ENCODE results near the gene ADAP1. TPM values are rescaled to one million over a fixed set of nuclear protein-coding genes. Genes with fewer than 3 reads are reported as not detected.
"Not testable (repeated sequence)": the region's sequence is repeated elsewhere in the genome, so short reads cannot be mapped to it uniquely, and the experiment has no call there.

Gene ADAP1
- total and polyA plus RNA-seq, 11 donors = 3.1 to 16.5 (median 12.0) TPM

DNA sequence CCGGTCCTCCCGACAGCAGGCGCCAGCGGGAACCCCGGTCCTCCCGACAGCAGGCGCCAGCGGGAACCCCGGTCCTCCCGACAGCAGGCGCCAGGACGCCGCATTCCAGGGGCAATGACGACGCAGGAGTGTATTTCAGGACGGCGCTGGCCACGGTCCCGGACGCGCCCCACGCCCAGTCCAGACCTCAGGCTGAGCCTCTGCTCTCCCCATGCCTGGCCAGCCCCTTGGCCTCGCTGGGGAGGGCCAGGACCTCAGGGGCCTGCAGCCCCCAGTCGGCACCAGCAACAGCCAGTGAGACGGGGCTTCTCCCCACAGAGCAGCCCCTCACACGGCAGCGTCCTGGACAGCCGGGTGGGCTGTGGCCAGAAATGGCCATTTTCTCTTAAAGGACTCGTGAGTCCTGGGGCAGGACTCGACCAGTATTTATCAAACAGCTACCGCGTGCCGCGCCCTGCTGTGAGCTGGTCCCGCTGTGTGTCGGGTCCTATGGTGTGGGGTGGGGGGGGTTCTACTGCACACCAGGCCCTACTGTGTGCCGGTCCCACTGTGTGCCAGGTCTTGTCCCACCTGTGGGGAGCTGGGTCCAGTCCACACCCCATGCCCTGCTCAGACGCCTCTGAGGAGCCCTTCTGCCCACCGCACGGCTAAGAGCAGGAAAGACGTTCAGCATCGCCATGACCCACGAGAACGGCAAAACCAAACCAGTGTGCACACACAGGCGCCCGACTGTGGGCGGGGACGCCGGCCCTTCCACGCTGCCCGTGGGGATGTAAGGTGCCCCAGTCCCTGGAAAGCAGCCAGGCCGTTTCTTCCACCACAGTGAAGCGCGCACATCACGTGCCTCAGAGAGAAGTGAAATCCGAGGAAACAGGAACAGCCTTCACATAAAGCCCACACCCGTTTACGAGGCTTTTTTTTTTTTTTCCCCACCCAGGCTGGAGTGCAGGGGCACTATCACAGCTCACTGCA, 44.8 kb downstream of the ADAP1 start:
- peak overlapping the region in 10 of 12 donors; percentile 8 to 54 (median 36) for H3K4me3 ChIP-seq
- peaks cover 0 to 29% (median 3%) of the 10 kb centered on the region in 12 donors for H3K4me1 ChIP-seq
- peak overlapping the region in 5 of 12 donors; percentile 32 to 81 (median 34) for H3K27ac ChIP-seq
- DNase-seq (peak; percentile 72 to 88 (median 78)), ATAC-seq (peak; percentile 40 to 81 (median 70))
- H3K27me3 ChIP-seq = peaks cover 0 to 5% (median 0%) of the 10 kb centered on the region in 9 donors
- intact Hi-C loops (cut with DNase I) = loop anchor here in 4 of 10 donors (2.0 to 10.0 kb wide), 7 partner anchors 38 to 265 kb away; partner anchors contain the start of gene ADAP1 (in 2 of the 4)
- no peak for TF ChIP-seq POLR2A (IDR thresholded peaks at IDR 0.05)
- no peak for TF ChIP-seq CTCF (IDR thresholded peaks at IDR 0.05)
- H3K36me3 ChIP-seq = no peaks in the 10 kb centered on the region
- 30 to 72% (median 46%) methylated on average over 44 to 57 of the region's 58 CpGs for WGBS, 4 donors
- no peaks in the 10 kb centered on the region for H3K9me3 ChIP-seq

GRCh38 chr7:908591-909357, 45.7 kb downstream of the ADAP1 start:
- not testable (repeated sequence) for H3K36me3 ChIP-seq, H3K9me3 ChIP-seq
- intact Hi-C loops (cut with DNase I) = loop anchor here in 3 of 10 donors (2.0 to 10.0 kb wide), 6 partner anchors 44 to 266 kb away; partner anchors contain the start of gene ADAP1 (in 2 of the 3)
- Histone ChIP-seq H3K27ac (peak overlapping the region in 5 of 12 donors; percentile 21 to 81 (median 45)), H3K4me3 (peak overlapping the region in 9 of 12 donors; percentile 27 to 54 (median 40)), H3K27me3 (peaks cover 0 to 14% (median under 1%) of the 10 kb centered on the region in 9 donors), H3K4me1 (peaks cover 0 to 29% (median 4%) of the 10 kb centered on the region in 12 donors)
- DNase-seq (peak; percentile 53 to 87 (median 76)), ATAC-seq (peak in 3 of 4 donors; percentile 78 to 90 (median 79))
- peak; percentile 55 to 82 (median 72) for TF ChIP-seq CTCF (IDR thresholded peaks at IDR 0.05)
- 18 to 45% (median 20%) methylated on average over 21 to 66 of the region's 73 CpGs for WGBS, 4 donors

DNA sequence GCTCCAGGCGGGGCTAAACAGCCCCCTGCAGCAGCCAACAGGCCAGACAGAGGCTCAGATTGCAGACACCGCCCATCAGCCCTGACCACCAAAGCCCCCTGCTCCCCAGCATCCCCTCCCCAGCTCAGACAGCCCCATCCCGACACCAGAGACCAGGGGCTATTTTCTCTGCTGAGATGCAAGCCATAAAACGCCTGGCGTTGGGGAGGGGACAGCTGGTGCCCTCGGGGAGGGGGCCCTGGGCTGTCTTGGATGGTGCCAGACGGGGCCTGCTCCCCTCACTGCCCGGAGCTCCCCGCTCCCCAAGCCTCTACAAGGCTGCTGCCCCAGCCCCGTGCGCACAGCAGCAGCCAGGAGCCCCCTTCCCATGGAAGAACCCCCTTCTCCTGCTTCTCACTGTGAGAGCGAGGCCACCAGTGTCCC, 46.3 kb downstream of the ADAP1 start:
- H3K4me1 ChIP-seq = peaks cover 0 to 29% (median 4%) of the 10 kb centered on the region in 12 donors
- WGBS, 4 donors = 83 to 100% (median 88%) methylated on average over 5 to 12 of the region's 12 CpGs
- TF ChIP-seq POLR2A (IDR thresholded peaks at IDR 0.05) (no peak), CTCF (IDR thresholded peaks at IDR 0.05) (no peak)
- intact Hi-C loops (cut with DNase I) = loop anchor here in 3 of 10 donors (2.0 to 10.0 kb wide), 6 partner anchors 44 to 267 kb away; partner anchors contain the start of gene ADAP1 (in 2 of the 3)
- peaks cover 0 to 18% (median 3%) of the 10 kb centered on the region in 9 donors for H3K27me3 ChIP-seq
- no peak for DNase-seq
- no peak overlapping the region for H3K4me3 ChIP-seq
- peak overlapping the region in 3 of 12 donors; percentile 45 to 81 (median 73) for H3K27ac ChIP-seq
- no peaks in the 10 kb centered on the region for H3K36me3 ChIP-seq
- peak in 1 of 4 donors; percentile 1 for ATAC-seq
- no peaks in the 10 kb centered on the region for H3K9me3 ChIP-seq

Data from heart left ventricle (tissue), 16 donors.